ENCODE measurements around the gene NPHP4.

DNA sequence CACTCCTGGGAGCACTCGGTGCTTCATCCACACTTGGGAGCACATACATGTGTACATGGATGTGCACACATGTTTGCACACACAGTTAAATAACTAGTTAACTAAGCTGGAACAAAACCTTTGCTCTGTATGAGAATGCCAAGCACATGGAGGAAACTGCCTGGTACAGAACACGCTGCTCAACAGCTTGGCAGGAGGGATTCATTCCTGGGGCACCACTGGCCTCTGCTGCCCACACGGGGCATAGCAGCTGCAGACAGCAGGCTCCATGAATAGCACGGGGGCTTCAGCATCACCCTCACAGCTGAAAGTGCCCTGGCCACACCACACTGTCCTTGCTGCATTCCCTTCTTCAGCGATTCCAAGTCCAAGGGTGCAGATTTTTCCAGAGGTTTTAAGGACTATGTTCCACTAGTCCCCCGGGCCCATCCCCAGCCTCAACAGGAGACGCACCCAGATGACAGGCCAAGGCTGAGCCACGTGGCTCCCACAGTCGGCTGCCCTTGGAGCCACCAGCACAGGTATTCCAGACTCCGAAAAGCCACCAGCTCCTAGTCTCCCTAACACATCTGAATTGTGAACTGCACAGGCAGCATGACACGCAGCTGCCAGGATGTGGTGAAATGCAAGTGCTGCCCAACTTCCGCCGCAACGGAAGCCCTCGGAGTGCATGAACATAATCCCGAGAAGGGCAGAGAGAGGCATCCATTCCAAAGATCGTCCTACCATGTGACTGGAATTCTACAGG lies 16.9 kb downstream of the NPHP4 start:
- TF ChIP-seq, protein P1, sequence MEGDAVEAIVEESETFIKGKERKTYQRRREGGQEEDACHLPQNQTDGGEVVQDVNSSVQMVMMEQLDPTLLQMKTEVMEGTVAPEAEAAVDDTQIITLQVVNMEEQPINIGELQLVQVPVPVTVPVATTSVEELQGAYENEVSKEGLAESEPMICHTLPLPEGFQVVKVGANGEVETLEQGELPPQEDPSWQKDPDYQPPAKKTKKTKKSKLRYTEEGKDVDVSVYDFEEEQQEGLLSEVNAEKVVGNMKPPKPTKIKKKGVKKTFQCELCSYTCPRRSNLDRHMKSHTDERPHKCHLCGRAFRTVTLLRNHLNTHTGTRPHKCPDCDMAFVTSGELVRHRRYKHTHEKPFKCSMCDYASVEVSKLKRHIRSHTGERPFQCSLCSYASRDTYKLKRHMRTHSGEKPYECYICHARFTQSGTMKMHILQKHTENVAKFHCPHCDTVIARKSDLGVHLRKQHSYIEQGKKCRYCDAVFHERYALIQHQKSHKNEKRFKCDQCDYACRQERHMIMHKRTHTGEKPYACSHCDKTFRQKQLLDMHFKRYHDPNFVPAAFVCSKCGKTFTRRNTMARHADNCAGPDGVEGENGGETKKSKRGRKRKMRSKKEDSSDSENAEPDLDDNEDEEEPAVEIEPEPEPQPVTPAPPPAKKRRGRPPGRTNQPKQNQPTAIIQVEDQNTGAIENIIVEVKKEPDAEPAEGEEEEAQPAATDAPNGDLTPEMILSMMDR (conservative IDR thresholded peaks at IDR 0.05; ENCODE audit: low read depth, low read length): peak; percentile 90
- TF ChIP-seq EZH2 (IDR thresholded peaks at IDR 0.05; ENCODE audit: low read length, unreplicated experiment) (no peak), EZH2phosphoT487 (IDR thresholded peaks at IDR 0.05; ENCODE audit: borderline replicate concordance, low read length) (no peak)
